Measurements from ENCODE around the gene CAPN12.

DNA sequence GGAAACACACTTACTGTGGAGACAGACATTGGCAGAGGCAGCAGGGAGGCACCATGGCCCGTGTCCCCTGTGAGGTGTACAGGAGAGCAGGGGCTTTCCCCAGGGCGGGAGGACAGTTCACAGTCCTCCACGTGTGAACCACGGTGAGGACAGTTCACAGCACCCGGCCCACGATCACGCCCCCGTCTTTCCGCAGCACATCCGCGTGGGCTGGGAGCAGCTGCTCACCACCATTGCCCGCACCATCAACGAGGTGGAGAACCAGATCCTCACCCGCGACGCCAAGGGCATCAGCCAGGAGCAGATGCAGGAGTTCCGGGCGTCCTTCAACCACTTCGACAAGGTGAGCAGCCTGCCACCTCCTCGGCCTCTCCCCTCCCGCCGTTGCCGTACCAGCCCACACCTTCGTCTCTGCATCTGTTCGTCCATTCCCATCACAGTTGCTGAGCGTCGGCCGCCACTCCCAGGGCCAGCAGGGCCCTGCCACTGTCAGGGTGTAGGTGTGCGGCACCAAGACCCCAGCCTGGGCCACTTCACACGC is 17.4 kb downstream of the CAPN12 start:
- TF ChIP-seq EZH2 (IDR thresholded peaks at IDR 0.05; ENCODE audit: low read depth) = no peak
- TF ChIP-seq, protein P1, sequence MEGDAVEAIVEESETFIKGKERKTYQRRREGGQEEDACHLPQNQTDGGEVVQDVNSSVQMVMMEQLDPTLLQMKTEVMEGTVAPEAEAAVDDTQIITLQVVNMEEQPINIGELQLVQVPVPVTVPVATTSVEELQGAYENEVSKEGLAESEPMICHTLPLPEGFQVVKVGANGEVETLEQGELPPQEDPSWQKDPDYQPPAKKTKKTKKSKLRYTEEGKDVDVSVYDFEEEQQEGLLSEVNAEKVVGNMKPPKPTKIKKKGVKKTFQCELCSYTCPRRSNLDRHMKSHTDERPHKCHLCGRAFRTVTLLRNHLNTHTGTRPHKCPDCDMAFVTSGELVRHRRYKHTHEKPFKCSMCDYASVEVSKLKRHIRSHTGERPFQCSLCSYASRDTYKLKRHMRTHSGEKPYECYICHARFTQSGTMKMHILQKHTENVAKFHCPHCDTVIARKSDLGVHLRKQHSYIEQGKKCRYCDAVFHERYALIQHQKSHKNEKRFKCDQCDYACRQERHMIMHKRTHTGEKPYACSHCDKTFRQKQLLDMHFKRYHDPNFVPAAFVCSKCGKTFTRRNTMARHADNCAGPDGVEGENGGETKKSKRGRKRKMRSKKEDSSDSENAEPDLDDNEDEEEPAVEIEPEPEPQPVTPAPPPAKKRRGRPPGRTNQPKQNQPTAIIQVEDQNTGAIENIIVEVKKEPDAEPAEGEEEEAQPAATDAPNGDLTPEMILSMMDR (conservative IDR thresholded peaks at IDR 0.05) = no peak

Measured in PC-9 (cell line).